ENCODE results near the gene HPCAL1. TPM values are rescaled to one million over a fixed set of nuclear protein-coding genes. Genes with fewer than 3 reads are reported as not detected.
A peak's percentile ranks its signal among the peaks of the same experiment; 100 is the strongest.

Gene HPCAL1
- total RNA-seq, 1 donor from 2014 or later = 34.6 TPM

DNA sequence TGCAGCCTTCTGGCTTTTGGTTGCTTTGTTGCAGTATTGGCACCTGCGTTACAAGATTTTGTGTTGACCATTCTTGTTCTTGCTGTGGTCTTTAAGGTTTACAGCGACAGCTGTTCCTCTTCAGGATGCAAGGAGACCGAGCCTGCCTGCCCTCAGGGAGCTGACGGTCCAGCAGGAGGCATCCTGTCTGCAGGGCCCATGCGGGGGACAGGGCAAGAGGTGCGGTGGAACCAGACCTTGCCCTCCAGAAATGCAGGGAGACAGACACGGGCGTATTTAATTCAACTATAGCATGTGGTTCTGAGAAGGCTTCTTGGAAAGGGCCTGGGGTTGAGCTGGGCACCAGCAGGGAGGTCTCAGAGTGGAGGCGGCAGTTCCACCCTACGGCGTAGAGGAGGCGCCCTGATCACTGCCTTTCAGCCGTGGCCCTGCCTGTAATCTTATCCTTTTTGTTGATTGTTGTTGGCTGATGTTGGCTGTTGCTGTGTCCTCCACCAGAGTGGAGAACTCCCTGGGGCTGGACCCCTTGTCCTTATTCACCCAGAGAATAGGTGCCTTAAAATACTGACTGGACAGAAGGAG, 71.7 kb downstream of the HPCAL1 start:
- TF ChIP-seq, protein P1, sequence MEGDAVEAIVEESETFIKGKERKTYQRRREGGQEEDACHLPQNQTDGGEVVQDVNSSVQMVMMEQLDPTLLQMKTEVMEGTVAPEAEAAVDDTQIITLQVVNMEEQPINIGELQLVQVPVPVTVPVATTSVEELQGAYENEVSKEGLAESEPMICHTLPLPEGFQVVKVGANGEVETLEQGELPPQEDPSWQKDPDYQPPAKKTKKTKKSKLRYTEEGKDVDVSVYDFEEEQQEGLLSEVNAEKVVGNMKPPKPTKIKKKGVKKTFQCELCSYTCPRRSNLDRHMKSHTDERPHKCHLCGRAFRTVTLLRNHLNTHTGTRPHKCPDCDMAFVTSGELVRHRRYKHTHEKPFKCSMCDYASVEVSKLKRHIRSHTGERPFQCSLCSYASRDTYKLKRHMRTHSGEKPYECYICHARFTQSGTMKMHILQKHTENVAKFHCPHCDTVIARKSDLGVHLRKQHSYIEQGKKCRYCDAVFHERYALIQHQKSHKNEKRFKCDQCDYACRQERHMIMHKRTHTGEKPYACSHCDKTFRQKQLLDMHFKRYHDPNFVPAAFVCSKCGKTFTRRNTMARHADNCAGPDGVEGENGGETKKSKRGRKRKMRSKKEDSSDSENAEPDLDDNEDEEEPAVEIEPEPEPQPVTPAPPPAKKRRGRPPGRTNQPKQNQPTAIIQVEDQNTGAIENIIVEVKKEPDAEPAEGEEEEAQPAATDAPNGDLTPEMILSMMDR (IDR thresholded peaks at IDR 0.05; ENCODE audit: unreplicated experiment) = no peak
- Mint-ChIP-seq H3K27me3 (ENCODE audit: unreplicated experiment) (peaks cover 5% of the 10 kb centered on the region), H3K9me3 (ENCODE audit: unreplicated experiment) (no peaks in the 10 kb centered on the region), H3K4me3 (ENCODE audit: unreplicated experiment) (peak overlapping the region; percentile 21), H3K27ac (ENCODE audit: unreplicated experiment) (peak overlapping the region; percentile 57), H3K4me1 (ENCODE audit: unreplicated experiment) (peaks cover 23% of the 10 kb centered on the region), H3K36me3 (ENCODE audit: low read depth, unreplicated experiment) (no peaks in the 10 kb centered on the region)
- no peak for DNase-seq (ENCODE audit: low spot score)

DNA sequence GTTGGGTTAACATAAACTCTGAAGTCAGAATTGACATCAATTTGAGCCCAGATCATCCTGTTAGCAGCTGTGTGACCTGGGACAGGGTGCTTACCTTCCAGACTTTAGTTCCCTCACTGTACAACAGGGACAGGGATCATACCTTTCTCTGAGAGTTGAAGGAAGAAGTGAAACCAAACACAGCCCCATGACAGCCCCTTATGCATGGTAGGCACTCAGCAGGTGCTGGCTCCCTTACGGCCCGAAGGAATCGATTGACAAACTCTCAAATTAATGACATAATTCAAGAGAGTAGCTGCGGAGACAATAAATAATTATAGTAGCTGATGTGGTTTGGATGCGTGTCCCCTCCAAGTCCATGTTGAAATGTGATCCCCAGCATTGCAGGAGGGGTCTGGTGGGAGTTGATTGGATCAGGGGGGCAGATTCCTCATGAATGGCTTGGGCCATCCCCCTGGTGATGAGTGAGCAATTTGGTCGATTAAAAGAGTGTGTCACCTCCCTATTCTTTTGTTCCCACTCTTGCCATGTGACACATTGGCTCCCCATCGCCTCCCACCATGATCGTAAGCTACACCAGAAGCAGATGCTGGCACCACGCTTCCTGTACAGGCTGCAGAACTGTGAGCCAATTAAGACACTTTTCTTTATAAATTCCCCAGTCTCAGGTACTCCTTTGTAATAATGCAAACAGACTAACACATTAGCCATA, 73.0 kb downstream of the HPCAL1 start:
- Mint-ChIP-seq H3K9me3 (ENCODE audit: unreplicated experiment) (no peaks in the 10 kb centered on the region), H3K27me3 (ENCODE audit: unreplicated experiment) (peaks cover 5% of the 10 kb centered on the region), H3K27ac (ENCODE audit: unreplicated experiment) (no peak overlapping the region), H3K4me1 (ENCODE audit: unreplicated experiment) (peaks cover 24% of the 10 kb centered on the region), H3K4me3 (ENCODE audit: unreplicated experiment) (no peak overlapping the region), H3K36me3 (ENCODE audit: low read depth, unreplicated experiment) (no peaks in the 10 kb centered on the region)
- no peak for DNase-seq (ENCODE audit: low spot score)
- TF ChIP-seq, protein P1 (IDR thresholded peaks at IDR 0.05; ENCODE audit: unreplicated experiment) = no peak

DNA sequence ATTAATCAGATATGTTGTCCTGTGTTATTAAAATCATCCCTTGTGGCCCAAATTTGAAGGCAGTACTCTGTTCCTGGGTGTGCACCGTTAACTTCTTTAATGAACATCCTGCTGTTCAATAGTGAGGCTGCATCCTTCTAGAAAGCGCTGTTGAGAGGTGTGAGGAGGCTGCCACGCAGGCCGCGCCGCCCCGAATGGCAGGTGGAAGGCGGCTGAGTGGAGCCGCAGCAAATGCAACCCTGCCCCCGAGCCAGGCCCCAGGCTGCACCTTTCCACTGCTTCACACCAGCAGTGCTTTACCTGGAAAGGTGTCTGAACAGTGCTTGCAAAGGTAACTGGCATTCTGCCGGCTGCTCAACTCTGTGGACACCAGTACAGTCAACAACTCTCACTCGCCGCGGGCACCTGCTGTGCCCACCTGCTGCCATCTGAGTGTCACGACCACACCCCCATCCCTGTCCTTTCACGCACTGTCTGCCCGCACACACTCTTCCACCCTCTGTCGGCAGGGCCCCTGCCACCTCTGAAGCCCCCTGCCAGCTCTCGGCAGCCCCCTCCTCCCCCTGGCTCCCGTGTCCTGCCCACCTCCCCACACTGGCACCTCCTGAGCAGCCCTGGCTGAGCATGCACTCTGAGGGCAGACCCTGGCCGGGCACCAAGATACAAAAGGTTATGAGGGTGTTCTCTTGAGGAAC, 74.5 kb downstream of the HPCAL1 start:
- peaks cover 37% of the 10 kb centered on the region for H3K4me1 Mint-ChIP-seq (ENCODE audit: unreplicated experiment)

DNA sequence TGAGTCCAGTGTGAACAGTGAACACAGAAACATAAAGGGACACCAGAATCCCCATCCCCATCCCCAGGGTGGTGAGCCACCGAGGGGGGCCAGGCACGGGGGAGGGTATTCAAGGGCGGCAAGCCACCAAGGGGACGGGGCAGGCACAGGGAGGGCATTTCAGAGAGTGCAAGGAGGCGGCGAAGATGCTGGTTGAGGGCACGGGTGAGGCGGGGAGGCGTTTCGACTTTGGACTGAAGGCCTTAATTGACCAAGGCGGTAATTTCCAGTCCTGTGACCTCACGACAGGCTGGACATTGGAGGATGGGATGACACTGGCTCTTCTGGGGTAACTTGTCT, 75.0 kb downstream of the HPCAL1 start:
- TF ChIP-seq, protein P1 (IDR thresholded peaks at IDR 0.05; ENCODE audit: unreplicated experiment) = no peak
- H3K4me1 Mint-ChIP-seq (ENCODE audit: unreplicated experiment) = peaks cover 39% of the 10 kb centered on the region
- no peak overlapping the region for H3K4me3 Mint-ChIP-seq (ENCODE audit: unreplicated experiment)
- H3K27me3 Mint-ChIP-seq (ENCODE audit: unreplicated experiment) = peaks cover 5% of the 10 kb centered on the region
- DNase-seq (ENCODE audit: low spot score) = no peak
- no peaks in the 10 kb centered on the region for H3K36me3 Mint-ChIP-seq (ENCODE audit: low read depth, unreplicated experiment)
- H3K9me3 Mint-ChIP-seq (ENCODE audit: unreplicated experiment) = no peaks in the 10 kb centered on the region
- no peak overlapping the region for H3K27ac Mint-ChIP-seq (ENCODE audit: unreplicated experiment)

More for the DNA sequence above, 74.5 kb downstream of the HPCAL1 start:
- DNase-seq (ENCODE audit: low spot score) = no peak
- no peaks in the 10 kb centered on the region for H3K36me3 Mint-ChIP-seq (ENCODE audit: low read depth, unreplicated experiment)
- no peak overlapping the region for H3K27ac Mint-ChIP-seq (ENCODE audit: unreplicated experiment)
- TF ChIP-seq, protein P1 (IDR thresholded peaks at IDR 0.05; ENCODE audit: unreplicated experiment) = no peak
- H3K27me3 Mint-ChIP-seq (ENCODE audit: unreplicated experiment) = peaks cover 5% of the 10 kb centered on the region
- no peak overlapping the region for H3K4me3 Mint-ChIP-seq (ENCODE audit: unreplicated experiment)
- no peaks in the 10 kb centered on the region for H3K9me3 Mint-ChIP-seq (ENCODE audit: unreplicated experiment)

DNA sequence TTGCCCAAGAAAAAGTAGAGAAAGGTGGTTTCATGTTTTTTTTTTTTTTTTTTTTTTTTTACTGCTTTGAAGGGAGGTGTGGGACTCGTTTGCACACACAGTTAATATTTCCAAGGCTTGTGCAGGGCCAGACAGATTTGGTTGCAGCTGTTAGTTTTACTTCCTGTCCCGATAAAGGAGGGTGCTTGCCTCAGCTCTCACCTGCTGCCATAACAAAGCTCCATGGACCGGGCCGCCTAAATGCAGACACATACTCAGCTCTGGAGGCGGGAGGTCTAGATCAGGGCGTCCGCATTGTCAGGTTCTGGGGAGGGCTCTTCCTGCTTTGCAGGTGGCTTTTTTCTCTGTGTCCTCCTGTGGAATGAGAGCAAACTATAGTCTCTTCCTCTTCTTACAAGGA, 75.5 kb downstream of the HPCAL1 start:
- Mint-ChIP-seq H3K4me1 (ENCODE audit: unreplicated experiment) (peaks cover 39% of the 10 kb centered on the region), H3K27me3 (ENCODE audit: unreplicated experiment) (peaks cover 5% of the 10 kb centered on the region), H3K9me3 (ENCODE audit: unreplicated experiment) (no peaks in the 10 kb centered on the region), H3K27ac (ENCODE audit: unreplicated experiment) (no peak overlapping the region), H3K4me3 (ENCODE audit: unreplicated experiment) (no peak overlapping the region), H3K36me3 (ENCODE audit: low read depth, unreplicated experiment) (no peaks in the 10 kb centered on the region)
- TF ChIP-seq, protein P1 (IDR thresholded peaks at IDR 0.05; ENCODE audit: unreplicated experiment) = no peak
- DNase-seq (ENCODE audit: low spot score) = no peak

Data from endothelial cell (in vitro differentiated cells).